ENCODE measurements around the gene UBL4A.

UBL4A gene

GRCh38 chrX:154440623-154441357 lies 45.6 kb downstream of the UBL4A start:
- FAIRE-seq (no peak), DNase-seq (ENCODE audit: low spot score) (no peak)

GRCh38 chrX:154439841-154440240 lies 46.6 kb downstream of the UBL4A start:
- DNase-seq (ENCODE audit: low spot score) = no peak
- no peak for FAIRE-seq

GRCh38 chrX:154437971-154438893 lies 48.2 kb downstream of the UBL4A start:
- DNase-seq (ENCODE audit: low spot score) = no peak
- no peak for FAIRE-seq

GRCh38 chrX:154436983-154437752 lies 49.2 kb downstream of the UBL4A start, which contains the start of gene GDI1:
Gene GDI1, plus strand, starts transcription at chrX:154437154. Its CDS starts 101 bp downstream, at chrX:154437255.
- FAIRE-seq (no peak), DNase-seq (ENCODE audit: low spot score) (no peak)

- FAIRE-seq (no peak), DNase-seq (ENCODE audit: low spot score) (no peak)
Measured at GRCh38 chrX:154436374-154436982, 49.9 kb downstream of the UBL4A start.

GRCh38 chrX:154435171-154435733 lies 51.2 kb downstream of the UBL4A start:
- no peak for DNase-seq (ENCODE audit: low spot score)
- FAIRE-seq = no peak

GRCh38 chrX:154434394-154435168 lies 51.8 kb downstream of the UBL4A start:
- DNase-seq (ENCODE audit: low spot score) (no peak), FAIRE-seq (no peak)

Data from RCC 7860 (cell line).